Psoas muscle (tissue), 8 donors: ENCODE data around the gene MAST4. TPM values are rescaled to one million over a fixed set of nuclear protein-coding genes. Genes with fewer than 3 reads are reported as not detected.
A peak's percentile ranks its signal among the peaks of the same experiment; 100 is the strongest.

Experiments used
- ATAC-seq, 4 donors: fragments of 200-7000 bp; cut with Tn5 transposase; one replicate each; pipeline ENCODE4 v1.9.1; 2020; ENCODE audit warnings: moderate library complexity in 3 of 4, mild to moderate bottlenecking in 2 of 4
- DNase-seq, 2 donors: peaks; one replicate each; pipeline ENCODE4 v3.0.0-alpha.2; 2020
- H3K27ac ChIP-seq: fragments of 200-600 bp; one replicate; pipeline ENCODE4 v1.8.0; 2022
- H3K27me3 ChIP-seq, 3 donors: fragments of 200-600 bp in 1 of 3; one replicate each; pipeline versions ENCODE4 v1.6.1 to v1.8.0; 2013 to 2022; ENCODE audit warnings: low read length in 2 of 3, mild to moderate bottlenecking in 2 of 3, moderate library complexity in 1 of 3; ENCODE audit not compliant: insufficient read depth in 3 of 3
- H3K36me3 ChIP-seq, 2 donors: fragments of 200-600 bp in 1 of 2; one replicate each; pipeline versions ENCODE4 v1.6.1 to v1.8.0; 2013 to 2022; ENCODE audit warnings: low read depth in 1 of 2, mild to moderate bottlenecking in 1 of 2, moderate library complexity in 1 of 2; ENCODE audit not compliant: insufficient read depth in 1 of 2
- H3K4me1 ChIP-seq: fragments of 200-600 bp; one replicate; pipeline ENCODE4 v1.8.0; 2022
- H3K4me3 ChIP-seq: fragments of 200-600 bp; one replicate; pipeline ENCODE4 v1.8.0; 2022; ENCODE audit warnings: mild to moderate bottlenecking
- H3K9me3 ChIP-seq: fragments of 200-600 bp; one replicate; pipeline ENCODE4 v1.8.0; 2022
- CTCF ChIP-seq: fragments of 200-600 bp; IDR thresholded peaks from one replicate; pipeline ENCODE4 v1.8.0; 2022; ENCODE audit warnings: antibody characterized with exemption
- WGBS, 3 donors: extraction: QIAGEN DNeasy Blood & Tissue Kit; methylation state at CpG; one replicate each; pipeline versions ENCODE4 v1.1.6 to v1.1.7; 2013; 5-methylcytosine and 5-hydroxymethylcytosine counted together
- intact Hi-C, 2 donors: fragments of 100-400 bp; cut with DNase I; formaldehyde crosslinking; loops; one replicate each; pipeline versions ENCODE4 v1.11.0 to v1.14.2; 2022
- polyA plus RNA-seq, 3 donors: library from polyadenylated mRNA; stranded (reverse); fragments of 200-250 nt; gene quantifications; one replicate each; pipeline ENCODE4 v1.2.3, GENCODE V29; 2013
- total RNA-seq, 4 donors: library from RNA; stranded (reverse); fragmentation: NEBNext Ultra II Directional in 2 of 4; extraction: Animal tissue kit (Norgen Biotek cat#: 25700) in 2 of 4; gene quantifications; one replicate each; pipeline versions ENCODE4 v1.2.1 to v1.2.4, GENCODE V29; 2021 to 2023
- donor health status: healthy with polysubstance abuse.
- donor health status: DM: no; HTN: no; CAD: no; lungs with moderate emphysema.
- donor health status: Bipolar disorder and iron deficiency.
- donor health status: healthy.
- donor health status: DM: yes; HTN: yes; CAD: no.
- donor health status: DM: no; HTN: no; CAD: no.
- donor health status: DM: no; HTN: no; CAD: no.
- donor health status: DM: yes; HTN: yes; CAD: no.

MAST4 gene
- total and polyA plus RNA-seq, 7 donors: 3.2 to 123 (median 12.1) TPM

DNA sequence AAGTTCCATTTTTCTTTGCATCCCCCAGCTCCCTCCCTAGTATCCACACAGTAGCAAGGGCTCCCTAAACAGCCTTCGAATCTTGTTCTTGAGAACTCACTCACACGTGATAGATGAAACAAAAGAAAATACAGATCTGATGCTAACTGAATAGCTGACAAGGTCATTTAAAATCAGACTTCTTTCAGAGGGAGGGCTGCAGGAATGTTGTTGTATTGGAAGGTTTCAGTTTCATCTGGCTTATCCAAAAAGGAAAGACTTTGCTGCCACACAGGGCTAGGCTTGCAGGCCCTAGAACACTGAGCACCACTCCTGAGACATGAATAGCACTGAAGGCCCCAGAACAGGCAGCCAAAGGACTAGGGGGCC lies 597.2 kb downstream of the MAST4 start:
- ATAC-seq (no peak), DNase-seq (no peak)
- Histone ChIP-seq H3K9me3 (no peaks in the 10 kb centered on the region), H3K4me3 (no peak overlapping the region), H3K4me1 (no peaks in the 10 kb centered on the region), H3K36me3 (no peaks in the 10 kb centered on the region), H3K27ac (no peak overlapping the region), H3K27me3 (no peaks in the 10 kb centered on the region)
- intact Hi-C loops: no loop called here
- TF ChIP-seq CTCF: no peak
- WGBS, 3 donors: 59 to 75% (median 67%) methylated on average over 2 of the region's 2 CpGs

DNA sequence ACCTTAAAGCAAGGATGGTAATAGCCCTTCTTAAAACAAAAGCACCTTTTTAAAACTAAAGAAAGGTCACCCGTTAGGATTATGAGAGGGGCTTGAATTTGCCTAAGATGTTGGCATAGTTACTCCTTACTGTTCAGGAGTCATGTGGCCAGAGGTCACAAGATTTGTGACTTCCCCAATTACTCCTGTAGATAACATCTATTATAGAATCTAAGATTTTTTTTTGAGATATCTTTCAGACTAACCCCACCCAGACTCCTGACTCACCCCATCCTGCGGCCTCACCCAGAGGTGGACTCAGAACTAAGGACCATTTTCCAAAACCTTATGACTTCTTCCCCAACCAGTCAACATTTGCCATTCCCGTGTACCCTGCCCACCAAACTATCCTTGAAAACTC lies 598.0 kb downstream of the MAST4 start:
- Histone ChIP-seq H3K4me1 (no peaks in the 10 kb centered on the region), H3K4me3 (no peak overlapping the region), H3K9me3 (no peaks in the 10 kb centered on the region), H3K27ac (no peak overlapping the region), H3K36me3 (no peaks in the 10 kb centered on the region), H3K27me3 (no peaks in the 10 kb centered on the region)
- 93 to 98% (median 93%) methylated on average over 3 of the region's 3 CpGs for WGBS, 3 donors
- ATAC-seq (no peak), DNase-seq (no peak)
- TF ChIP-seq CTCF: no peak
- intact Hi-C loops: no loop called here

DNA sequence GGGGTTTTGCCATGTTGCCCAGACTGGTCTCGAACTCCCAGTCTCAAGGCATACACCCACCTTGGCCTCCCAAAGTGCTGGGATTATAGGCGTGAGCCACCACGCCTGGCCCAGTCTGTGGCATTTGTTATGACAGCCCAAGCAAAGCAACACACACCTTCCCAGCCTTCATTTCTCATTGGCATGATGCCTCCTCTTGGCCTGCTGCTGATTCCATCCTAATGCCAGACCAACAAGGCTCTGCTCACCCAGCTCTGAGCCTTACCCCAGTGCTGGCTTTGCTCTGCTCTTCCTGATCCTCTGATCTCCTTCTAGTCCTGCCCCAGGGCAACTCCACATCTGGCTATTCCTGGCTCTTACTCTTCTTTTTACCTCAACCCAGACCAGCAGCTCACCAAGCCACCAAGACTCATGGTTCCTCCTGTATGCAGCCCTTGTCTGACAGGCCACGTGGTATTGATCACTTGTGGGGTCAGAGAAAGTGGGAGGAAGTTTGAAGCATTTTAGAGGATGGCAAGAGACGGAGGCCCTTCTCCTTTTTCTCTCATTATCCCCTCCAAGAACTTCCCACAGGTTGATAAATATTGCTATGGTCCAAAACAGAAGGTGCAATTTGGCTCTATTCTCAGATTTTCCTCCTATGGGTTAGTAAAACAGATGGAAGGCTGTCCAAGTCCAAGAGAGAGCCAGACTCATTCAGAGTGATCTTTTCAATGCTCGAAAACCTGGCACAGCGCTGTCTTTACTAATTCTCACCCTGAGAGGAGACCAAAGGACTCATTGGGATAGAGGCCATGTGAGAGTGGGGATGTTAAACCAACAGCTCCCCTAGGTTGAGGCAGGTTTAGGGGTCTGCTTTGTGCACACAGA lies 599.4 kb downstream of the MAST4 start:
- Histone ChIP-seq H3K4me3 (no peak overlapping the region), H3K27ac (no peak overlapping the region), H3K9me3 (no peaks in the 10 kb centered on the region), H3K36me3 (no peaks in the 10 kb centered on the region), H3K27me3 (no peaks in the 10 kb centered on the region), H3K4me1 (no peaks in the 10 kb centered on the region)
- WGBS, 3 donors: 84 to 89% (median 88%) methylated on average over 7 of the region's 7 CpGs
- no peak for DNase-seq
- ATAC-seq: no peak
- TF ChIP-seq CTCF: no peak
- intact Hi-C loops: no loop called here

DNA sequence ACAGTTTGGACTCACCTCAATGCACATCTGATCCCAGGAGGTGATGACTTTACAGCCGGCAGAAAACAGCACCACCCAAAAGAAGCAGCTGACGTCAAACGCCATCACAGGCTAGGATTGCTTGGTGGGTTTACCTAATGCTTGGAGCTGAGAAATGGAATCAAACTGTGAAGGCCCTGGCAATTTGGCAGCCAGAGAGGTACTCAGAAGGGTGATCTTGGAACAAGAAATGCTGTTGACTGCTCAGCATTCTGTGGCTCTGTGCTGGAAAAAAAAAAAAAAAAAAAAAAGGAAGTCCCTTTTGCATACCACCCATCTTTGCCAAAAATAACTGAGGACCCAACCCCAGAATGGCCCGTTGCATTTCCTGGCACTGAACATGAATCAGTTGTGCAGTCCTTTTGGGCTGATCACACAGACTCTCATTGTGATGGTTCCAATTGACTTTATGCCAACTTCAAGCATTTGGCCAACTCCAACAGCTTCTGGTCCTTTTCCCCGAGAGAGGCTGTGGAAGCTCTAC lies 600.4 kb downstream of the MAST4 start, which contains the start of gene CD180:
Gene CD180, minus strand, starts transcription at position 263 of the 523 bp plus-strand sequence. Its CDS starts 158 bp downstream, at position 105.
- ATAC-seq (peak in 1 of 4 donors; percentile 32), DNase-seq (no peak)
- Histone ChIP-seq H3K36me3 (no peaks in the 10 kb centered on the region), H3K27ac (no peak within 1 kb of the TSS), H3K4me1 (no peaks in the 10 kb centered on the region), H3K4me3 (no peak within 1 kb of the TSS), H3K27me3 (no peaks in the 10 kb centered on the region), H3K9me3 (no peaks in the 10 kb centered on the region)
- whole genome bisulfite sequencing, 3 donors: 16 to 34% (median 24%) methylated on average over 5 of the region's 5 CpGs
- no peak for TF ChIP-seq CTCF
- intact Hi-C loops: no loop called here
